Muscle of back (tissue), 11 donors: ENCODE results near the gene ACSL4. TPM values are rescaled to one million over a fixed set of nuclear protein-coding genes. Genes with fewer than 3 reads are reported as not detected.
"Not testable (repeated sequence)": the region's sequence is repeated elsewhere in the genome, so short reads cannot be mapped to it uniquely, and the experiment has no call there.

Experiments
- DNase-seq, 3 donors: peaks; one replicate each; pipeline versions ENCODE4 v3.0.0 to v3.0.0-alpha.2; 2013
- polyA plus RNA-seq, 10 donors: library from polyadenylated mRNA; unstranded; fragments of 120-200 nt; gene quantifications; one replicate each; pipeline ENCODE4 v1.2.1, GENCODE V29; 2013; ENCODE audit not compliant: insufficient read length in 10 of 10

ACSL4 gene
- polyA plus RNA-seq, 10 donors: 14.4 to 27.7 (median 19.0) TPM

DNA sequence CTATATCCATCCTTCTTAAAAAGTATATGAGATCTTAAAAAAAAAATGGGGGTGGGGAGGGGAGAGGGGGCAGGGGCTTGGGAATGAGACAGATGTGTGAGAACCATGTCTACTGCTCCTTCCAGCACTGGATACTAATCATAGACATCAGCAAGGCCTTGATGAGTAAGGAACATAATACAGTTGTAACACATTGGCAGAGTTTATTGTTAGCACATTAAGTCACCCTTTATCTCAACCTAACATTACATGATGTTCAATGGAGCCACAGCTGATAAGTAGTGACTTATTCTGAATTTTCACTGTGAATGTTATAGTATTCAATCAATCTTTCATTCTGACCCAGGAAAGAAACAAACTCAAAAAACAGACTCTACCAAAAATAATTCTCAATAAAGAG, 60.8 kb downstream of the ACSL4 start:
- DNase-seq: no peak

DNA sequence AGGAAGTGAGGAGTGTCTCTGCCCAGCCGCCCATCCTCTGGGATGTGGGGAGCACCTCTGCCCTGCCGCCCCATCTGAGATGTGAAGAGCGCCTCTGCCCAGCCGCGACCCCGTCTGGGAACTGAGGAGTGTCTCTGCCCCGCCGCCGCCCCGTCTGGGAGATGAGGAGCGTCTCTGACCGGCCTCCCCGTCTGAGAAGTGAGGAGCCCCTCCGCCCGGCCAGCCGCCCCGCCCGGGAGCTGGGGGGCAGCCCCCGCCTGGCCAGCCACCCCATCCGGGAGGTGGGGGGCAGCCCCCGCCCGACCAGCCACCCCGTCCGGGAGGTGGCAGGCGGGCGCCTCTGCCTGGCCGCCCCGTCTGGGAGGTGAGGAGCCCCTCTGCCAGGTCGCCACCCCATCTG, 61.9 kb downstream of the ACSL4 start:
- not testable (repeated sequence) for DNase-seq

DNA sequence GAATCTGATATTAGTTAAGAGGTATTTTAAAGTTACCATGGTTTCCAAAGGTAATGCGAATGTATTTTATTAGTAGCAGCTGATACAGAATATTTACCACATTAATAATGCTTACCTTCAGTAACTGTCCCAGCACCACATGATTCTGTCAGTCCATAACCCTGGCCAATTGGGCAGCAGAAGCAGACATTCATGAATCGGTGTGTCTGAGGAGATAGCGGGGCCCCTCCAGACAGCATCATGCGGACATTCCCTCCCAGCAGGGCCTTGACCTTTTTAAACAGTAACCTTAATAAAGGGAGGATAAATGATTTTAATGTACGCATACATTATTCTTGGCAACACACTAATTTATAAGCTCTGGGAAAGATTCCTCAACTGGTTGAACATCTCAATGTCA, 65.1 kb downstream of the ACSL4 start:
- no peak for DNase-seq

DNA sequence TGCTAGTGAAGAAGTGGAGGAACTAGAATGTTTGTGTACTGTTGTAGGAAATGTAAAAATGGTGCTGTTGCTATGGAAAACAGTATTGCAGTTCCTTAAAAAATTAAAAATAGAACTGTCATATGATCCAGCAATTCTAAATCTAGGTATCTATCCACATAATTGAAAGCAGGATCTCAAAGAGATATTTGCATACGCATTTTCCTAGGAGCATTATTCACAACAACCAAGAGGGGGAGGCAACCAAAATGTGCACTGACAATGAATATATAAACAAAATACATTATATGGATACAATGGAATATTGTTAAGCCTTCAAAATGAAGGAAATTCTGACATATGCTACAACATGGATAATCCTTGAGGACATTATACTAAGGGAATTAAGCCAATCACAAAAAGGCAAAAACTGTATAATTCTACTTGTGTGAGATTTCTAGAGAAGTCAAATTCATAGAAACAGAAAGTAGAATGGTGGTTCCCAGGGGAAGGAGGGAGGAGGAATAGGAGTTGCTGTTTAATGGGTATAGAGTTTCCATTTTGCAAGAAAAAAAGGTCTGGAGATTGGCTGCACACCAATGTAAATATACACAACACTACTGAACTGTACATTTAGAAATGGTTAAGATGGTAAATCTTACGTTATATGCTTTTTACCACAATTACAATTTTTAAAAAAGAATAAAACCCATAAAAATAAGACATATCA, 72.5 kb downstream of the ACSL4 start:
- DNase-seq: no peak

DNA sequence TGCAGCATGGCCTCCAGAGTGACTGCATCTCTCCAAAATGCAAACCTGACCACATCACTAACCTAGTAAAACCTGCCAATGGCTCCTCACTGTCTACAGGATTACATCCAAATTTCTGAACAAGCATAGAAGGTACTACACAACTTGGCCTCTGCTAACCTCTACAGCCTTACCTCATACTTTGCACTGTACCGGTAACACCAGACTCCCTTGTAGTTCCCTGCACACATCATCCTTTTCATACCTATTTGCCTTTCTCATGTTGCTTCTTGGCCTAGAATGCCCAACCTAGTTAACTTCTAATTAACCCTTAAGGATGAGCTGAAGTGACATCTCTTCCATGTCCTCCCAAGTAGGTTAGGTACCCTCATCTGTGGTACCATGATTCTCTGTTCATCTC, 74.7 kb downstream of the ACSL4 start:
- no peak for DNase-seq

DNA sequence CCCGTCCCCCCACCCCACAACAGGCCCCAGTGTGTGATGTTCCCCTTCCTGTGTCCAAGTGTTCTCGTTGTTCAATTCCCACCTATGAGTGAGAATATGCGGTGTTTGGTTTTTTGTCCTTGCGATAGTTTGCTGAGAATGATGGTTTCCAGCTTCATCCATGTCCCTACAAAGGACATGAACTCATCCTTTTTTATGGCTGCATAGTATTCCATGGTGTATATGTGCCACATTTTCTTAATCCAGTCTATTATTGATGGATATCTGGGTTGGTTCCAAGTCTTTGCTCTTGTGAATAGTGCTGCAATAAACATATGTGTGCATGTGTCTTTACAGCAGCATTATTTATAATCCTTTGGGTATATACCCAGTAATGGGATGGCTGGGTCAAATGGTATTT, 75.7 kb downstream of the ACSL4 start:
- DNase-seq: not testable (repeated sequence)

DNA sequence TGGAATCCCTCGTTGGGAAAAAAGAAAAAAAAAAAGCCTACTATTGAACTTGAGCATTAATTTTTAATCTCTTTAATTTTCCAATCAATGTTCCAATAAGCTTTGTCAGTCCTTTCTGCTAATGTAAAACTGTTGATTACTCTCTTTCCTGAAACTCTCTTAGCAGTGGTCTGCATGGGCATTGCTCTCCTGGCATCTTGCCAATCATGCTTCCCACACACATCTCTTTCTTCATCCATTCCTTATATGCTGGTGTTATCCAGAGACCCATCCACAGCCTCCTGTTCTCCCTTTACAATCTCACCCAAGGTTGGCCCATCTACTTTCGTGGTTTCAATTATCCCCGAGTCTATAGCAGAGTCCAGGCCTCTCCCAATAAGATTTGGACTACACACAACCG, 76.3 kb downstream of the ACSL4 start:
- no peak for DNase-seq

DNA sequence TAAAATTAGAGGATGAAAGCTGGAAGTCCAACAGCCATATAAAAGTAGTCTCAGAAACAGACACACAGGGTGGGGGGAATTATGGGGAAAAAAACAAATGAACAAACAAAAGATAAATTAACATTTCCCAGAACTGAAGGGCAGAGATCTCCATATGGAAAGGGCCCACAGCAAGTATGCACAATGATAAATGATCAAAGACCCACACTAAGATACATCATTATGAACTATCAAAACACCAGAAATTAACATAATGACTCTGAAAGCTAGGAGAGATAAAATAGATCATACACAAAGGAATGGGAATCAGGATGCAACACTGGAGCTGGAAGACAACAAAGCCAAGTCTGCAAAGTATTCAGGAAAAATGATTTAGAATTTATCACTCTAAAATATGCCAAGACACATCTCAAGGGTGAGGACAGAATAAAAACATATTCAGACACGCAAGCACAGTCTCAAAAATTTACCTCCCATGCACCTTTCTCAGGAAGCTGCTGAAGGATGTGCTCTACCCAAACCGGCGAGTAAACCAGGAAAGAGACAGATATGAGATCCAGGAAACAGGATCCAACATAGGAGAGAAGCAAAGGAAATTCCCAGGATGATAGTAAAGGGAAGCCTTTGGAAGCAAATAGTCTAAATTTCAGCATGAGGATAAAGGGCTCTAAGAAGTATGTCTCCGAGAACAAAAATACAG, 77.4 kb downstream of the ACSL4 start:
- no peak for DNase-seq

DNA sequence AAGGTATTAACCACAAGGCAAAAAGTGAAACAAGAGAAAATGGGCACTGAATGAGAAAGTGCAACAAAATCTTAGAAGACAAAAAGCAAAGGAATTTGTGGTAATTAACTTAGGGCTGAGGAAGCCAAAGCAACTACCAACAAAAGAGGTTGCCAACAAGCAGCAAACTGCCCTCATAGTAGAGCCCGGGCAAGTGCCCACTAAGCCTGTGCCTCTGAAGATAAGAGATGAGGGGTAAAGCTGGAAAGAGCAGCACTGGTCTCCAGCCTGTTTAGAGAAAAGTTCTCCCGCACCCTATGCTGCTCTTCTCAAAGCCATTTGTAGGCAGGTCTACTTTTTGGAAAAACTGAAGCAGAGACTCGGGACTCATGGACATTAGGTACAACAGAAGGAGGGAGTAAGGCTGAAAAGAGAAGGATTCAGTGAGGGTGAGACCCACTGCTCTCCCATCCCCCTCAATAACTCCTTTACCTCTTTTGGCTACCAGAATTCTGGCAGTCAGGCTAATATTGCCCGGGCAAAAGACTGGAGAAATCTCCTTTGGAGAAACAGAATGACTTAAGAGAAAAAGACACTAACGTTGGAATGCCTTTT, 78.4 kb downstream of the ACSL4 start:
- DNase-seq: no peak

DNA sequence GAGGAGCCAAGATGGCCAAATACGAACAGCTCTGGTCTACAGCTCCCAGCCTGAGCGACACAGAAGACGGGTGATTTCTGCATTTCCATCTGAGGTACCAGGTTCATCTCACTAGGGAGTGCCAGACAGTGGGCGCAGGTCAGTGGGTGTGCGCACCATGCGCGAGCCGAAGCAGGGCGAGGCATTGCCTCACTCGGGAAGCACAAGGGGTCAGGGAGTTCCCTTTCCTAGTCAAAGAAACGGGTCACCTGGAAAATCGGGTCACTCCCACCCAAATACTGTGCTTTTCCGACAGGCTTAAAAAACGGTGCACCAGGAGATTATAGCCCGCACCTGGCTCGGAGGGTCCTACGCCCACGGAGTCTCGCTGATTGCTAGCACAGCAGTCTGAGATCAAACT, 88.4 kb downstream of the ACSL4 start:
- DNase-seq: not testable (repeated sequence)

DNA sequence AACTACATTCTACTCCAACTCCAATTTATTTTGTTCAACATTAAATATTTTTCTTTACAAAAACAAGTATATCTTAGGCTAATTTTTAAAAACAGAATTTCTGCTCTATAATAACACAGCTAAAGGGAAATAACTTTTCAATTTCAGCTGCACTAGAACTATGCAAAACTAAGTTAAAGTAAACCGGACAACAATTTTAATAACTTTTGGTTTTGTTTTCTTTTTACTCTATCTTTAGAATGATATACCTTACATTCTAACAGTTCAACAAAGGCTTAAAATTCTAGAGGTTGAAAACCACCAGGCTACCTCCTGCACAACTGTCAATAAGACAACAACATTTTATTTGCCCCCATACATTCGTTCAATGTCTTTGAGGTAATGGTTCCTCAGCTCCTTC, 89.4 kb downstream of the ACSL4 start:
- no peak for DNase-seq

DNA sequence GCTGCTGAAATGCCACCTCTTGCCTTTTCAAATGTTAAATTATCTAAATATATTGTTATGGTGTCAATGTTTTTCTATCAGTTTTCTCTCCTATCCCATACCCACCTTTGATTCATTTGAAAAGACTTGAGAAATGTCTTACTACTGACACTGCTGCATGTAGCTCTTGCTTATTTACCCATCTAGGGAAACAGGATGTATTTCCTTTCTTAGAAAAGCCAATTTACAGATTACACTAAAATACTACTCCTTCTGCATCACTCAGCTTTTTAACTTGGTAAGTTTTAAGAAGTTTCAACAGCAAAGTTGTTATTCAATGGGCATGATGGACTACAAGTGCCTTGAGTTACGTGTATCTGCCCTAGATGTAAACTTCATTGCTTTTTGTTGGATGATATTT, 94.9 kb downstream of the ACSL4 start:
- no peak for DNase-seq

DNA sequence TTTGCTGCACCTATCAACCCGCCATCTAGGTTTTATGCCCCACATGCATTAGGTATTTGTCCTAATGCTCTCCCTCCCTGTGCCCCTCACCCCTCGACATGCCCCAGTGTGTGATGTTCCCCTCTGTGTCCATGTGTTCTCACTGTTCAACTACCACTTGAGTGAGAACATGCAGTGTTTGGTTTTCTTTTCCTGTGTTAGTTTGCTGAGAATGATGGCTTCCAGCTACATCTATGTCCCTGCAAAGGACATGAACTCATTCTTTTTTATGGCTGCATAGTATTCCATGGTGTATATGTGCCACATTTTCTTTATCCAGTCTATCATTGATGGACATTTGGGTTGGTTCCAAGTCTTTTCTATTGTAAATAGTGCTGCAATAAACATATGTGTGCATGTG, 95.6 kb downstream of the ACSL4 start:
- not testable (repeated sequence) for DNase-seq

DNA sequence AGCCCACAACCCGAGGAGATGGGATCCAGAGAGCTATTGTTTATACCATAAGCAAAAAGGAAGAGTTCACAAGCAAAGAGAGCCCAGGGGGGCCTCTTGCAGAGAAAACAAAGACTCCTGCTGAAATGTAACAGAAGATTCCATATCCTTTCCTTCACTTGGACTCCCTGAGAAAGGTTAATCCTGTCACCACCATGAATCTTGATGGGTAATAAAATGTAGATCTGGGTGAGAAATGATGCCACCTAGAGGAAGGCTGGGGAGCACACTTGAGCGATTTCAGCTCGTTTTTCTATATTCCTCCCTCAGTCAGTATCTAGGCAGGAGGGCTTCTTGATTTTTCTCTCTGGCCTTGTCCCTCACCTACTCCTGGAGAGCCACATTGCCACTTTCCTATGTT, 97.9 kb downstream of the ACSL4 start:
- DNase-seq: no peak

DNA sequence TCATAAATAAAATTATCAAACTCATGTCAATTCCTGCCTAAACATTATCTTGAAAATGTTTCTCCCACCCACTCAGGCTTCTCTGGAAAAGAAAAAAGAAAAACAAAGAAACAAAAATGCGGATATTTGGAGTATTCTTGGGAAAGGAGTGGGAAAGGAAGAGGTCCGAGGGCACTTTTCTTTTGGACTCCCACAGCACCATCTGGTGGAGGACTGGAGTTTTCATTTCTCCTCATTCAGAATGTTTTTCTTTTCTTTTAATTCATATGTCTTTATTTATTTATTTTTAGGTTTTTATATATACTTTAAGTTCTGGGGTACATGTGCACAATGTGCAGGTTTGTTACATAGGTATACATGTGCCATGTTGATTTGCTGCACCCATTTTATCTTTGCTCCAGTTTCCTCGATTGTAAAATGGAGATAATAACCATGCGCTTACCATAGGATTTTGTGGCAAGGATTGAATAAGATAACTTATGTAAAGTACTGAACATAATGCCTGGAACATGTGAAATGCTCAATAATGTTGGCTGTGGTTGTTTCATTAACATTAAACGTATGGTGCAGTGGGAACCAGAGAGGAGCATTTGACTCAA, 100.1 kb downstream of the ACSL4 start:
- peak in 1 of 3 donors; percentile 36 for DNase-seq

DNA sequence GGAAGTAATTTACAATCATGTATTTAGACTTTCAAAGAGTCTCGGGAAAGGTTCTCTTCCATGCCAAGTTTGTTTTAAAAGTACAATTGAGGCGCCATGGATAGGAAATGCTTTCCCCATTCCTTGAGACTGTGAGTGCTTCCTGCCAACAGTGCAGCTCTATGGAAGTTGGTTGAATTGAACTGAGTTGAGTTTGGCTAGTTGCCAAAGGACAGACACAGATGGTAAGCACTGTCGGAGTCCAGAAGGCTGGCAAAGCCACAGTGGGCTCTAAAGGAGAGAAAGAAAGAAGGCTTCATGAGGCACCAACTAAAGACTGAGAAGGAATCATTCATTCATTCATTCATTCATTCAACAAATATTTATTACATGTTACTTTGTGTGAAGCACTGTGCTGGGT, 103.7 kb downstream of the ACSL4 start:
- peak; percentile 22 to 34 (median 32) for DNase-seq

DNA sequence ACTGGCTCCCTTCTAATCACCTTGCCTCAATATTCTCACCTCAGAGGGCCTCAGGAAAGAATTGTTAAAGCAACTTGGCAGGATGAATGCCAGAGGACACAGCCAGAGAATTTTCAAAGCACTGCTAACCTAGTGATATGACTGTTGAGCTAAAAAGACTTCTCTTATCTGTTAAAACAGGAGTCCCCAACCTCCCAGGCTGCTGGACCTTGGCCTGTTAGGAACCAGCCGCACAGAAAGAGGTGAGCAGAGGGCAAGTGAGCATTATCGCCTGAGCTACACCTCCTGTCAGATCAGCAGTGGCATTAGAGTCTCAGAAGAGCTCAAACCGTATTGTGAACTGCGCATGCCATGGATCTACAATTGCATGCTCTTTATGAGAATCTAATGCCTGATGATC, 106.4 kb downstream of the ACSL4 start:
- no peak for DNase-seq

DNA sequence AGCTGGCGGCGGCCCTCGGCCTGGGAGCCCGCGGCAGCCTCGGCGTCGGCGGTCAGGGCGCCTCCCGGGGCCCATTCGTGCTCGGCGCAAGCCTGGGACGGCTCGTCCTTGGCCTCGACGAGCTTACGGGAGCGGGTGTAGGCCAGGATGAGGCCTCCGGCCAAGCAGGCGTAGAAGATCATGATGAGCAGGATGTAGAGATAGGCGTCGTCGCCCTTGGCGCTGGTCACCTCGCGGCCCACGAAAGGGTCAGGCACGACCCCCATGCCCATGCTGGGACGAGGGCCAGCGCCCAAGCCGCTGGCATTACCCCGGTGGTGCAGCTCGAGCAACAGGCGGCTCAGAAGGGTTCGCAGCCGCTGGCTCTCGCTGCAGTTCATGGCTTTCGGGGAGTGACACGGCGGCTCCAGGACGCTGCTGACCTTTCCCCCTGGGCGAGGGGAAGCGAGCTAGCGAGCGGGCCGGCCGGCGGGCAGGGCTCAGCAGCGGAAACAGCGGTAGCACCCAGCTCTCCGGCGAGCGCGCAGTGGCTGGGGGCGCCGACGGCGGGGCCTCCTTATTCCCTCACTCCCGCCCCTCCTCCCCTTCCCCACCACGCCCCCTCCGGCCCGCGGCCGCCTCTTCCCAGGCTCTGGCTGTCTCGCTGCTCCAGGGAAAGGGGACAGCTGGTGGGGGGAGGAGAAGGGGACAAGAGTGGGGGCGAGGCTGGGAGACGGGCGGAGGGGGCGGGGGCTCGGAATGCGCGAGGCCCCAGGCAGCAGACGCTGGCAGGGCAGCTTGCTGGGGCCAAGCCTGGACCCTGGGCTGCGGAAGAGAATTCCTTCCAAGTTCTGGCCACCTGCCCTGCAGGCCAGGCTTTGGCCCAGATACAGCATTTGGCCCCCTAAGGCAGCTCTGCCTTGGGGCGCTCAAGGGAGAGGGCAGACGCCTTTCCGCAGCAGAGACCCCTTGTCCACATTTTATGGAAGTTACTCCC, 108.1 kb downstream of the ACSL4 start, which contains the start of gene KCNE5:
TSS of gene KCNE5 (minus strand) at position 532 of the 976 bp plus-strand sequence. CDS start at position 380, 152 bp downstream.
- peak; percentile 27 to 66 (median 36) for DNase-seq

DNA sequence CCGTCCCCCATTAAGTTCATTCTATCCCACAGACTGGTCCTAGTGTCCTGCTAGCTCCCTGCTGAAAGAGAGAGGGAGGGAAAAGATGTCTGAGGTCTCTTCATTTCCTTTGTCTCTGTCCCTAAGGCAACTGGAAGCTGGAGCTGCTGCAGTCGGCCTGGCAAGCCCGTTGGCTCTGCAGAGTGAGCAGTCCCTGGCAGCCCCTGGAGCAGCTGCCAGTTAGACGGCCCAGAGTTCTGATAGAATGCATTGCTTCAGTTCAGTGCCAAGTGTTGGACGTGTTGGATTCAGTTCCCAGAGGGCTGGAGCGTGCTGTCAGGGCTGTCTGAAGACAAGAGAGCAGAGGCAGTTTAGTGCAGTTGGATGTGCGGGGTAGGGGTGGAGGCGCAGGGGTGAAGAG, 109.1 kb downstream of the ACSL4 start:
- peak; percentile 31 to 44 (median 32) for DNase-seq

DNA sequence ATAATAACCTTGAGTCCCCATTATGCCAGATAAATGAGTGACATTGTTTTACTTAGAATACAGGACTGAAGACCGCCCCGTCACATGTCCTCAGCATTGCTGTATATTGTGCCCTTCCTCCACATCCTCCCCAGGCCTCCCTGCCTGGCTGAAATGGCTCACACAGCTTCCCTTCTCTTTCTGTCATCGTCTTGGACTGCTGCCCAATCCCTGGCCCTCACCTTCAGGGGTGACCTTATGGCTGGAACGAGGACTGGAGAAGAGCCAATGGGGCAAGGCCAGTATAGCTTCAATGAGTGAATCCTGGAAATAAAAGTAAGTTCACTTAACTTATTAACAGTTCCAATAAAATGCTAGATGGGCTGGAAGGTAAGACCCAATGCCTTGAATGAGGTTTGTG, 110.8 kb downstream of the ACSL4 start:
- DNase-seq: no peak

DNA sequence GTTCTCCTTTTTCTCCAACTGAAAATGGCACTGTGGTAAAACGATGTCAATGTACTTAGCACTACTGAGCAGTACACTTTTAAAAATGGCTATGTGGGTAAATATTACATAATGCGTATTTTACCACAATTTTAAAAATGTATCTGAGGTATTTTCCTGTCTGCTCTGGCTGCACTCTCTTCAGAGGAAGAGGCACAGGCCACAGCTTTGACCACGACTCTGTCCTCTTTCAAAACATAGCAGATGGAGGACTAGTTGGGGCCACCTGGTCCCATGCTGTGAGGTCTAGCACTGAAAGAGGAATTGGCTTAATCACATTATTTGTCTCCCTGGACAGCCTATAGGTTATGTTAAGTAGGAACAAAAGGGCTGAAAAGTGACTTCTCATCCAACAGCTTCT, 113.3 kb downstream of the ACSL4 start:
- DNase-seq: no peak
